Esophagus squamous epithelium (tissue), 4 donors: ENCODE data around the gene HMCN2.

Experiments used
- POLR2A ChIP-seq, 4 donors: fragments of 450-650 bp; IDR thresholded peaks; one replicate each; pipeline ENCODE4 v1.6.1; 2017; ENCODE audit warnings: antibody characterized with exemption in 4 of 4, mild to moderate bottlenecking in 4 of 4, moderate library complexity in 3 of 4
- TF ChIP-seq, protein P1 (sequence below), 6 experiments: fragments of 450-650 bp in 4 of 6; fragments of 200-600 bp in 2 of 6; sonication (generic) in 2 of 6; IDR thresholded peaks; one replicate each; pipeline ENCODE4 v1.5.1; 2016 to 2019; ENCODE audit warnings: antibody characterized with exemption in 6 of 6, mild to moderate bottlenecking in 4 of 6, moderate library complexity in 4 of 6

DNA sequence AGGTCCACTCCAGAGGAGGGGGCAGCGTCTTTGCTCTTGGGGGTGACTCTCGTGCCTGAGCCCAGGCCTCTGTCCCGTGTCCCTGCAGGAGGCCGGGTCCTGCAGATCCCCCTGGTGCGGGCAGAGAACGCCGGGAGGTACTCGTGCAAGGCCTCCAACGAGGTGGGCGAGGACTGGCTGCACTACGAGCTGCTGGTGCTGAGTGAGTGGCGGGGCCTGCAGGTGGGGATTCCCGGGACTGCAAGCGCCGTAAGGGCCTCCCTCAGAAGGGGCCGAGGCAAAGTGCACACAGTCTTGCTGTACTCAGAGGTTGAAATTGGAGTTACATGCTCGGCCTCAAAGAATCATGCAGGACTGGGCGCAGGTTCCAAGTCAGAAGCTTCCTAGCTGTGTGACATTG lies 116.5 kb downstream of the HMCN2 start:
- TF ChIP-seq, protein P1, sequence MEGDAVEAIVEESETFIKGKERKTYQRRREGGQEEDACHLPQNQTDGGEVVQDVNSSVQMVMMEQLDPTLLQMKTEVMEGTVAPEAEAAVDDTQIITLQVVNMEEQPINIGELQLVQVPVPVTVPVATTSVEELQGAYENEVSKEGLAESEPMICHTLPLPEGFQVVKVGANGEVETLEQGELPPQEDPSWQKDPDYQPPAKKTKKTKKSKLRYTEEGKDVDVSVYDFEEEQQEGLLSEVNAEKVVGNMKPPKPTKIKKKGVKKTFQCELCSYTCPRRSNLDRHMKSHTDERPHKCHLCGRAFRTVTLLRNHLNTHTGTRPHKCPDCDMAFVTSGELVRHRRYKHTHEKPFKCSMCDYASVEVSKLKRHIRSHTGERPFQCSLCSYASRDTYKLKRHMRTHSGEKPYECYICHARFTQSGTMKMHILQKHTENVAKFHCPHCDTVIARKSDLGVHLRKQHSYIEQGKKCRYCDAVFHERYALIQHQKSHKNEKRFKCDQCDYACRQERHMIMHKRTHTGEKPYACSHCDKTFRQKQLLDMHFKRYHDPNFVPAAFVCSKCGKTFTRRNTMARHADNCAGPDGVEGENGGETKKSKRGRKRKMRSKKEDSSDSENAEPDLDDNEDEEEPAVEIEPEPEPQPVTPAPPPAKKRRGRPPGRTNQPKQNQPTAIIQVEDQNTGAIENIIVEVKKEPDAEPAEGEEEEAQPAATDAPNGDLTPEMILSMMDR (IDR thresholded peaks at IDR 0.05), result no peak
- no peak for TF ChIP-seq POLR2A (IDR thresholded peaks at IDR 0.05)
